ENCODE results near the gene RHOD.

RHOD gene

DNA sequence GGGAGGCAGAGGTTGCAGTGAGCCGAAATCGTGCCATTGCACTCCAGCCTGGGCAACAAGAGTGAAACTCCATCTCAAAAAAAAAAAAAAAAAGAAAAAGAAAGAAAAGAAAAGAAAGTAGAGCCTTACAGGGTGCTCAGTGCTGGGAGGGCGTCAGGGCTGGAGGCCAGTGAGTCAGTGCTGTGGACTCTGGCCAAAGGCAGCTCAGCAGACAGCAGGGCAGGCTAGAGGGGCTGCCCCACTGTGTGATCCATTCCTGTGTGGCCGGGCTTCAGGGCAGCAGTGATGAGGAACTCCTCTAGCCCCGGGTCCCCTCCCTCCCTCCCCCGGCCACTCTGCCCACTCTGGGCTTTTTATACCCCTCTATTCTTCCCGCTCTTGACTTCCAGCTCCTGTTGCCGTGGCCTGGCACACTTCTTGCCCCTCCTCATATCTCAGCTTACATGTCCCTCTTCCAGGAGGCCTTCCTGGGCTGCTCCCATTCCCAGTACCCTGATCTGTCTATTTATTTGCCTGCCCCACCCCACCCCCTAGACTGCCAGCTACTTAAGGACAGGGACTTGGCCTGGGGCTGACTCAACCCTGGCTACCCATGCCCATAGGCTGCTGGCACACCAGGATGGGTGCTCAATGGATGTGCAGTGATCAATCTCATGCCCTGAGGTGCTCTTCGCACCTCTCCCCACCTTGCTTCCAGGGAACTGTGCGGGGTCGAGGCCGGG is 23.7 kb upstream of the RHOD start:
- no peak for DNase-seq

DNA sequence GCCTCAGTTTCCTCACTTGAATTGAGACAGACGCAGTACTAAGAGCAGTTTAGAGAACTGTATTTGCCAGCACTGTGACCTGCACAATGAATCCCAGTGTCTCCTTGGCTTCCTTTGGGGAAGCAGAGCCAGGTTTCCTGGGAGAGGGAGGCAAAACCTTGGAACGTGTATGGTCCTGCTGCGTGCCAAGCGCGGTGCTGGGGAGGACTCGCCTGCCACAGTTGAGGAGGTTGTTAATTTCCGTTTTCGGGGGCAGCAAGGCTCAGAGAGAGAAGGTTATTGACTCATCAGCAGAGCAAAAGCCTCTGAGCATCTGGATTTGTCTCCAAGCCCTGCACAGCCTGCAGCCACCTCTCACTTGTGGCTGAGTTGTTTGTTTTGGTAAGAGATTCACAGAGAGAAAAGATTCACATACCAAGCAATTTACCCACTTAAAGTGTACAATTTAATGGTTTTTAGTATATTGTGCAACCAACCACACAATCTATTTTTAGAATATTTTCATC is 22.9 kb upstream of the RHOD start:
- no peak for DNase-seq

DNA sequence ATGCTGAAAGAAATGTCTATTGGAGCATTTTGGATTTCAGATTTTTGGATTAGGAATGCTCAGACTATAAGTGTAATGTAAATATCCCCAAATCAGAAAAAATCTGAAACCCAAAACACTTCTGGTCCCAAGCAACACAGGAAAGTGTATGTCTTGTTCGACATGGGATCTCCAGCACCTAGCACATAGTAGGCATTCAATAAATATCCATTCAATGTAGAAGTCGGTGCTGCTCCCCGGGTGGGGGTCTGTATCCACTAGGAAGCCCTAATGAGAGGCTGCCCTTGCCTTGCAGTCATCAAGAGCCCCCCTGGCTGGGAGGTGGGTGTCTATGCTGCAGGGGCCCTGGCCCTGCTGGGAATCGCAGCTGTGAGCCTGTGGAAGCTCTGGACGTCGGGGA is 22.3 kb upstream of the RHOD start:
- DNase-seq: no peak

DNA sequence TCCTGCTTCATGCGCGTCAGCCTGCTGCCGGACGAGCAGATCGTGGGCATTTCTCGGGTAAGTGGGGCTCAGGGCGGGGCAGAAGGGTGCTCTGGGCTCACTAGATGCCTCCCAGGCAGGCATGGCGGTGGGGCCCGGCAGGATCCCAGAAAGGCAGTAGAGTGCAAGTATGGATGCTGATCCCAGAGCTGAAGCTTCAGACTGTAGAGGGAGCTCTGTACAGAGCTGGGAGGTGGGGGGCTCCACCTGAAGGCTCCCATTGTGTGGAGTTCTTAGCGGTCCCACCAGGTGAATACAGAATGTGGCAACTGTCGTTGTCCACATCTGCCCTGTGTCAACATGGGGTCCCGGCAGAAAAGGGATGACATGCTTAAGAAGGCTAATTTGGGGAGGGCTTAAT is 16.5 kb upstream of the RHOD start:
- no peak for DNase-seq

DNA sequence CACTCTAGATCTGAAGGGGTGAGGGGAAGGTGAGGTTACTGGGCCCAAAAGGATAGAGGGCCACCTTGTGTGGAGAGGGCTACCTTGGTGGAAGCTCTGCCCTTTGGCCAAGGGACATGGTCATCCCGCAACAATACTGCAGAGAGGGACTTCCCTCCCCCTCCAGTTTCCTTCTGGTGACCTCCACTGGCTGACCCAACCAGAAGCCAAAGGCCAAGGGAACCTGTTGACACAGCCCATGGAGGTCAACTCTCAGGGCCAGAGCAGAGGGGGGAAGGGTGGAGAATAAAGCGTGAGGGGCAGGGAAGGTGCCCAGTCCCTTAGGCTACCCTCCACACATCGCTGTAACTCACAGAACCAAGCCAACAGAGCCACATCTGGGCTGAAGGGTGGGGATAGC is 15.0 kb upstream of the RHOD start:
- DNase-seq: no peak

DNA sequence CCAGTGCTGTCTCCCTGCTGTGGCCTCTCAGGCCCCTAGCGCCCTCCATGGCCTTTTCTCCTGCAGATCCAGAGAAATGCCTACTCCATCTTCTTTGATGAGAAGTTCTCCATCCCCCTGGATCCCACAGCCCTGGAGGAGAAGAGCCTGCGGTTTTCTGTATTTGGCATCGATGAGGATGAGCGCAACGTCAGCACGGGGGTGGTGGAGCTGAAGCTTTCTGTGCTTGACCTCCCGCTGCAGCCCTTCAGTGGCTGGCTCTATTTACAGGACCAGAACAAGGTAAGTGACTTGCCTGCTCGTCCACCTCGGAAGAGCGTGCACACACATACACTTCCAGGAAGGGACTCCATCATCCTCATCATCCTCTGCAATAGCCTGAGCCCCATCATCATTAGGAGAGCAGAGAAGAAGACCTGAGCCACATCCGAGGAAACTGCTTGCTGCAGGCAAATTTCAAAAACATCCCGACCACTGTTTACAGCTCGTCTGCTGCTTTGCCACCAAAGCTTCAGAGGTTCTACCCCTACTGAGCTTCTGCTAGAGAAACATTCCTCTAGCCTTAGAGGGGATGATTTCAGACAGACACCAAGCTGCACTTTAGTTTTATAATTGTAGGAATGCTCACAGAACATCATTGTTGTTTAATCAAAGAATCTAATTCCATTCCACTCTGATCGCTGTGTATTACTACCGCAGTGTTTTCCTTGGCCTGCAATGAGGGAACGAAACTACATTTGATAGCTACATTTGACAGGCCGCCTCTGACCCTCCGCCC is 12.9 kb upstream of the RHOD start:
- no peak for DNase-seq

DNA sequence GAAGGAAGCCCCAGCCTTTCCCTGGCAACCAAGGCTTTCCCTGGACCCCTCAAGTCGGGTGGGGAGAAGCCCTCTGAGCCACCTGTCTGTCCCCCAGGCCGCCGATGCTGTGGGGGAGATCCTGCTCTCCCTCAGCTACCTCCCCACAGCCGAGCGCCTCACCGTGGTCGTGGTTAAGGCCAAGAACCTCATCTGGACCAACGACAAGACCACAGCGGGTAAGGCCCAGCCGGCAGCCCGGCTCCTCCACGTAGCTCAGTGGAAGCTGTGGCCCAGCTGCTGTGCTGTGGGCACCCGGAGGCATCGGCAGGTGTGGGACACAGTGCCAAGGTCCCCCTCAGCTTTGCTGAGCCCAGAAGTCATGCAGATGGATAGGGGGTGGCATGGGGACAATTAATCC is 12.2 kb upstream of the RHOD start:
- DNase-seq: no peak

DNA sequence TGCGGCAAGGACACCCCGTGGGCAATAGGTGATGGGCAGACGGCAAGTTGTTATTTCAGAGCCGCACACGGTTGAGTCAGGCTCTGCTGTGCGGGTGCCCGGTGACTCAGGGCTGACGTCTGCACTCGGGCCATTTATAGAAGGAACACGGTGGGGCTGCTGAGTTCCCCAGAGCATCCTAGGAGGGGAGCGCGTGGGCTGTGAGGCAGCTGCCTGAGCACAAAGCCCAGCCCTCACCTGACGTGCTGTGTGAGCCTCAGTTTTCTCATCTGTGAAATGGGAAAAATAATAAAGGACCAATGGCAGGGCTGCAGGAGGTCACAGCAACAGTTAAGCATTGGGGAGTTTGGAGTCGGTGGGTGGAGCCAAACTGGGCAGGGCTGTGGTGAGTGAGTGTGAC is 11.3 kb upstream of the RHOD start:
- no peak for DNase-seq

DNA sequence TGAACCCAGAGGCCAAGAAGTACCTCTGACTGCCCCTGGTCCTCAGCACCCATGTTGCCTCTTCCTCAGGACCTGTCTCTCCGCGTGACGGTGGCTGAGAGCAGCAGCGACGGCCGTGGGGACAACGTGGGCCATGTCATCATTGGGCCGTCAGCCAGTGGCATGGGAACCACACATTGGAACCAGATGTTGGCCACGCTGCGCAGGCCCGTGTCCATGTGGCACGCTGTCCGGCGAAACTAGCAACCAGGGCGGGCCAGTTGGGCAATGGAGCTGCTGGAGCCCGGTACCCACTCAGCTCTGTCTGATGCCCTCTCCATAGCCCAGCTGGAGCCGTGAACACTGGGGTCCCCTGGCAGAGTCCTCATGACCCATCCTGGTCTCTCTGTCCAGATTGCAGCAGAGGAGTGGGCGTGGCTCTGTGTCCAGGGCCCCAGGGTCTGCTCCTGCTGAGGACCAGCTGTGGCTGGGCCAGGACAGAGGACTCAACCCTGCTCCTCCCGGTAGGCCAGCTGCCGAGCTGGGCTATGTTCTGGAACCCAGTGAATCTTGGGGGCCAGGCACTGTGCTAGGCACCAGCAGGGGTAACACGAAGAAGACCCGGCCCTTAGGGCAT is 8.0 kb upstream of the RHOD start:
- no peak for DNase-seq

DNA sequence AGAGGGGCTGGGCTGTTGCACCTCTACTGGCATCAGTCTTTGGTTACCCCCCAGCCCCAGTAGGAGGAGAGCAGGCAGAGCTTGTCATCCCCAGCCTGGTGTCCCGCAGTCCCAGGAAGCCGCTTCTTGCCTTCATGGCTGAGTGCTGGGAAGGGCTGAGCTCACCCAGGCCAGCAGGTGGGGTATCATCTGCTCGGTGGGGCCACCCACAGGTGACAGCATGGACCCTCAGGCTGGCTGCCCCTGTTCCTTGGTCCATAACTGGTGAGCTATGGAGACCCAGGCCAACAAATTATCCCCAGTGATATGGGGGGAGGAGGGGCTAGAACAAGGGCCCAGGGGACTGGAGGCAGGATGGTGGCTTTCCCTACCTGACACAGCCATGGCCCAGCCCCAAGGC is 6.5 kb upstream of the RHOD start:
- no peak for DNase-seq

DNA sequence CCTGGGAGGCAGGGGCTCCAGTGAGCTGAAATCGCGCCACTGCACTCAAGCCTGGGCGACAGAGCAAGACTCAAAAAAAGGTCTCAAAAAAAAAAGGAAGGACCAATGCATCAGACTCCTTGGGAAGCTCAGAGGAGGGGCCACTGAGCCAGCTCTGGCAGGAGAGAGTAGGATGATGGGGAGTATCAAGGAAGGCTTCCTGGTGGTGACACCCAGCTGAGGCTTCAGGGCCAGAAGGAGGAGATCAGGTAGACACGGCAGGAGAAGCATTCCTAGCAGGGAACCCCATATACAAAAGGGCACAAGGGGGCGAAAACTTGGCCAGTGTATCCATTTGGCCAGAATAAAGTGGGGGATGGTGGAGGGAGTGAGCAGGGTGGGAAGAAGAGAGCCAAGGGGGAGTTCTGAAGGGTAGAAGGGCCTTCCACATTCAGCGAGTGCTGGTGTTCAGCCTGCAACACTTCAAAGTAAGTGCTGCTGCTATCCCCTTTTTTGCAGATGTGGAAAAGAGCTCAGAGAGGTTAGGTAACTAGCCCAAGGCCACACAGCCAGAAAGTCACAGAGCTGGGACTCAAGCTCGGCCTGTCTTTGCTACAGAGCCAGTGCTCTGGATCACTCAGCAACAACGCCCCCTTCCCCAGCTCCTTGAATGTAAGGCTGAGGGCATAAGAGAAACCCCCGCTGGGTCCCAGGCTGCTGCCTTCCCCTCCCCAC is 5.3 kb upstream of the RHOD start:
- DNase-seq: no peak

DNA sequence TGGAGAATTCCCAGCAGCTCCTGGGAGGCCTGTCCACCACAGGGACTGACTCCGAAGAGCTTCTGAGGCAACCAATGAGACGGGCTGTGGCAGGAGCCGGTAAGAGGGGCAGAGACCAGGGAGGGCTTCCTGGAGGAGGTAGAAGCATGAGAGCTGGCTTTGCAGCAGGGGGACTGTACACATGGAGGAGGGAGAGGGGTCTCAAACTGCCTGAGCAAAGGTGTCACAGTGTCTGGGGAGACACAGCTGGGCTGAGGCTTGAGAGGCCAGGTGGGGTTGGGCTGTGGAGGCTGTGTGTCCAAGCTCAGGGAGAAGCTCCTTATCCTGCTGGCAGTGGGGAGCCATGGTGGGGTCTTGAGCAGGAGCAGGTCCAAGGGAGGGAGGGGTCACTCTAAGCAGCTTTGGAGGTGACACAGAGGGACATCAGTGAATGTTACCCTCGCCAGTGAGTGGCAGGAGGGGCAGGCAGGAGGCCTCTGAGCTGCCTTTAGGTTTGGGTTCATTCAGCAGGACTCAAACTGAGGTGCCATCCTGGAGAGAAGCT is 4.6 kb upstream of the RHOD start:
- no peak for DNase-seq

DNA sequence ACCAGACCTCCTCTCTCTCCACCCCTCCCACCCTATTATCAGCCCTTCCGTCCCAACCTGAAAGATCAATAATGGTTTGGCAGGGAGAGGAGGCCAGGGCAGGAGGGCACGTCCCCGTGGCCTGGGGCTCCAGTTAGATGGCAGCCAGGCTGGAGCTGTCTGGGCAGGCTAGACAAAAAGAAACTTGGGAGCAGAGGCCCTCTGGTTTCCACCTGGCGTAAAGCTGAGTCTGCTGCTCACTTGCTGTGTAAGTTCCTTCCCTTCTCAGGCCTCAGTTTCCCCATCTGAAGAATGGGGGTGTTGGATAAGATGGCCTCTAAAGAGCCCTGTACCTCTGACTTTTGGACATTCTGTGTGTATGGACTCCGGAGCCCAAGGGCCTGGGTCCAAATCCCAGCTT is 3.8 kb upstream of the RHOD start:
- DNase-seq: no peak

DNA sequence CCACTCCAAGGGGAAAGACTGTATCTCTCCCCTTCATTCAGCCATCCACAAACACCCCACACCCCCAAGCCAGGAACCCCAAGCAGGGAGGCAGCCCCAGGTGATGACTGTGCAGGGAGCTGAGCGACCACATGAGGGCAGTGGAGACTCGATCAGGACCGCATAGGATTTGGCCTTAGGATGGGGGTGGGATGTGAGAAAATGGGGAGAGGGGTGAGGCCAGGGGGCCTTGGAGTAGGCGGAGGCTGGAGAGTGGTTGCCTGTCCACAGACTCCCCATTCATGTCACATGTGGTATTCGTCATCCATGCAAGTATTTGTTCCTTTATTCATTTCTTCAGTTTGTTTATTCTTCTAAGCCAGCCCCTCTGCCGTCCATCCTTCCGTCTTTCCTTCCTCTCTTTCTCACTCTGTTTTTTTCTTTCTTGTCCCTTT is 2.7 kb upstream of the RHOD start:
- peak; percentile 24 to 39 for DNase-seq

DNA sequence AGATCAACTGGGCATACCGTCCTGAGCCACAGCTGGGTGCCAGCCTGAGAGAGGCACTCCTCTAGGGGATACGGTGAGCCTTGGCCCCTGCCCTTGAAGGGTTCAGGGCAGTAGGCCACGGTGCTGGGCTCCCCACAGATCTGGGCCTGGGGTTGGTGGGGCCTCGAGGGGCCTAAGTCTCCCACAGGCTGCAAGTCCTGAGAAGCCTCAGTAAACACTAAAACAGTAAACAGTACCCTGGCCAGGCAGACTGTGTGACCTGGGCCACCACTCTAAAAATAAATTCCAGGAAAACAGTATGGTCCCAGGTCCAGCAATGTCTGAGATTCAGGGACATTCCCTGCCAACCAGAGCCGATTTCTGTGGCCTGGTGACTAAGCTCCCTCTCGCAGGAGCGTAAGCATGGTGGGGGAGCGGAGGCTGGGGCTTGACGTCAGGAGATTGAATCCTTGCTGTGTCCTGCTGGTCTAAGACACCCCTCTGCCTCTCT is 2.3 kb upstream of the RHOD start:
- no peak for DNase-seq

DNA sequence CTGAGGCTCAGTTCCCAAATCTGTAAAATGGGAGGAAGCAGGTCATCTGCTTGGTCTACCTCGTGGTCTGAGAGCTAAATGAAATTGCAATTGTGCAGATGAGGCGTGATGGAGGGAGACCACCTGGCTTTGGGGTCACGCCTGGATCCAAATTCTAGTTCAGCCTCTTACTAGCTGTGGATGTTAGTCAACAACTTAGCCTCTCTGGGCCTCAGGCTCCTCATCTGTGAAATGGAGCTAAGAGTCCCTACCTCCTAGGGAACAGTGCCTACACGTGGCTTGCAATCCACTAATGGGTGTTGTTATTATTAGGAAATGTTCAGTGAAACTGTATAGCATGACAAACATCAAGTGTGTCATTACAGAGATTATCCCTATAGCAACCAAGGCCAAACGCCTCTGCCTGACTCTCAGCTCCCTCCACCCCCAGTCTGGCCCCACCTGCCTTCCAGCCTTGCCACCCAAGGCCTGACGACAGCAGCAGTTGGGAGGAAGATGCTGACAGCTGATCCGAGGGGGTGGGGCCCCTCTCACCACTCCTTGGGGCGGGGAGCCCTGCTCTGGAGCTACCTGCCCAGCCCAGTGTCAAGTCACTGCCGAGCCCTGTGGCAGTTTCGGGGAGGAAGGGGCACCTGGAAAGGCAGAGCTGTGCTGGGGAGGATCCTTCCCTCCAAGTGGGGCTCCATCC is 1.7 kb upstream of the RHOD start:
- peak; percentile 40 to 71 for DNase-seq

DNA sequence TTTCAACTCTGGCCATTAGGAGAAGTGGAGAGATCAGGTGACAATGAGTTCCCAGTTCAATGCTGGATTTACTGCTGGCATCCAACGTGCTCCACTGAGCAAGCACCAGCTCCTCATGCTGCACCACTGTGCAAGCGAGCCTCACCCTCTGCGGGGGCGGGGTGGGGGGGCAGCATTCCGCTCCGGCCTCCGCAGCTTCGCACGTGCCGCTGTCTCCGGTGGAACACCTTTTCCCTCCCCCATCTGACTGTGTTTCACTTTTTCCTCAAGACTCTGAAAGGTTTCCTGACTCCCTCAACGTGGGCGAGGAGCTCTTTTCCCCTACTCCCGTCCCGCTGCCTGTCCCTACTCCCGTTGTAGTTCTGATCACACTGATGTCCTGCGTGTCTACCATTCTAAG is 835 bp upstream of the RHOD start:
- no peak for DNase-seq

DNA sequence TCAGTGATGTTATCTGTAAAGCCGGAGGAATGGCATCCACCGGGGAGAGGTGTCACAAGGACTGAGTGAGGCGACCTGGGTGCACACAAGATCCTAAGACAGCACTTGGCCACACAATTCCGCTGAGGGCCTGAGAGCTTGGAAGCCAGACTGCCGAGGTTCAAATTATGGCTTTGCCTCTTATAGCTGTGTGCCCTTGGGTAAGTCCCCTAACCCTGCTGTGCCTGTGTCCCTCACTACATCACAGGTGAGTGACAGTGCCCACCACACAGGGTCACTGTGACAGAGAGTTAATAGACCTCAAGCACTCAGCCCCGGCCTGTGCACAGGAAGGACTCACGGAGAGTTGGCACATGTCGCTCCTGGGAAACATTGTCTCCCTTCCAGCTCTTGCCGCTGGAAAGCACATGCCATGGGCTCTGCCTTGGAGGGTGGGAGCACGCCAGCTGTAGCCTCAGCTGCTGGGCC is 592 bp downstream of the RHOD start:
- no peak for DNase-seq

DNA sequence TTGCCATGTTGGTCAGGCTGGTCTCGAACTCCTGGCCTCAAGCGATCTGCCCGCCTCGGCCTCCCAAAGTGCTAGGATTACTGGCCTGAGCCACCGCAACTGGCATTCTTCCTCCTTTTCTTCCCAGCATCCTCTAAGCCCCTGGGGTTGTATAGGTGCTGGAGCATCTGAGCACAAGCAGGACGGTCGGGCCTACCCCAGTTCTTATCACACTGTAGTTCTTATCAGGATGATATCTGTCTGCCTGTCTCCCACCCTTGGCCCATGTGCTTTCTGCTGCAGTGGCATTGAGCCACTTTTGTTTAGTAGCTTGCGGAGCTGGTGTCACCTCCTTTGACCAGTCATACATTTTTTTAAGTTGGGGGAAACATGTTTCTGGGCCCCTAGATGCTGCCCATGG is 1.9 kb downstream of the RHOD start:
- no peak for DNase-seq

DNA sequence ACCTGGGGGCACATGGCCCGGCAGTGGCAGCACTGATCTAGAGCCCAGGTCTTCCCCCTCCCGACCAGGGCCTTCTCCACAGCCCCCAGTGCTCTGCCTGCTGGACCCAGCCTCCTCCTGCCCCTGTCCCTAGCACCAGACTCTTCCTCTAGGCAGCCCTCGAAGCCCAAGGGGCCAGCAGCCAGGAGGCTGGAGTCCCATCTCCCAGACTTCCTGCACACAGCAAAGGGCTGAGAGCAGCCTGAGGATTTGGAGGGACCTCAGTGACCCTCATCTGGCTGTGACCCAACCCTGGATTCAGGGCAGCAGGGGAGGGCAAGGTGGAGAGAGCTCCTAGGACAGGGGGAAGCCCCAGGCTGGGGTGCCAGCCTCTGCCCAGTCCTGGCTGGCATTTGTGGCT is 3.0 kb downstream of the RHOD start:
- no peak for DNase-seq

DNA sequence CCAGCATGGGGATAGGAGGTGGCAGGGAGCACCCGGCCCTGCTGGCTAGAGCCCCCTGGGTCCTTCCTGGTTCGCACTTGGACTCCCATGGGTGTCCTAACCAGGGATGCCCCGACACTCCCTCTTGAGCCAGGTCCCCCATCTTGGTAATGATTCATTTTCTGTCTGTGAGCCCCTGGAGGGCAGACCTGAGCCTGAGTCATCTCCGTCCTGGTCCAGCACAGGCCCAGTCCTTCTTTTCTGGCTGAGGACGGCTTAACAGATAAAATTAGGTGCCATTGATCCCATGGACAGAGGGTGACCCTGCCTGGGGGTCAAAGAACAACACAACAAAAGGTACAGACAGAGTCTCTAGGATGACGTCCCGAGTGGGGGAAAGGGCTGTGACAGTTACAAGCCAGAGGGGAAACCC is 3.5 kb downstream of the RHOD start:
- DNase-seq: no peak
